ENCODE results near the gene MID1. TPM values are rescaled to one million over a fixed set of nuclear protein-coding genes. Genes with fewer than 3 reads are reported as not detected.

Gene MID1
- polyA plus RNA-seq, 2 of the 4 experiments (the other 2 are of a cell fraction) = 59.5 to 106 TPM

DNA sequence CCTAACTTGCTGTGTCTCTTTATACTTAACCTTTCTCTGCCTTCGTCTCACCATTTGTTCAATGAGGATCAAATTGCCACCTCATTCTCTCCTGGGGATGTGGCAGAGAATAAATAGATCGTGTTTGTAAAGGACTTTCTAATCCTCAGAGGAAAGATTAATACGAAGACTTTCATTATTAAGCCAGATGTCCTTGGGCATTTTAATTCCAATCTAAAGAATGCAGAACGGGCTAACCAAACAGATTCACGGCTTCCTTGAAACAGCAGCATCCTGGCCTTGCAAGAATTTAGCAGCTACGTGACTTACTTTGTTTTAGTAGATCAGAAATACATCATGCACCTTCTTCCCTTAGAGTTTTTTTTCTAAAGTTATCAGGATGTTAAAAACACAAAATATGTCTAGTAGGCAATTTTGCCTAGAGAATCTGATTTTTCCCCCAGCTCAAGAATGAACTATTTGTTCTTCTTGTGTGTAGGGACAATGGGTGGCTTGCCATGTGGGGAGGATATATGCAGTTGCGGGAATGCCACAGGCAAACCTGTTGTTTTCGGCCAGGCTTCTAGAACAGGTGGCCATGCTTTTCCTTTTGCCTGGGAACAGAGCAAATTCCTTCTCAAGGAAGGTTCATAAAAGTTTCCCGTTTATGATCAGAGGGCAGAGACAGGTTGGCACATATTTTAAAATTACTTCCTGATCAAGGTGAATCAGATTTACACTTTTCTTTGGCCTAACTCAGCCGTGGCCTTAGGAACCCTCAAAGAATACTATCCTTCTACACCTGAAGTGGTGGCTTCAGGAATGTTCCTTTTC, 3.0 kb downstream of the MID1 start:
- FAIRE-seq = peak; percentile 86
- H3K4me3 ChIP-seq = peak overlapping the region; percentile 68

DNA sequence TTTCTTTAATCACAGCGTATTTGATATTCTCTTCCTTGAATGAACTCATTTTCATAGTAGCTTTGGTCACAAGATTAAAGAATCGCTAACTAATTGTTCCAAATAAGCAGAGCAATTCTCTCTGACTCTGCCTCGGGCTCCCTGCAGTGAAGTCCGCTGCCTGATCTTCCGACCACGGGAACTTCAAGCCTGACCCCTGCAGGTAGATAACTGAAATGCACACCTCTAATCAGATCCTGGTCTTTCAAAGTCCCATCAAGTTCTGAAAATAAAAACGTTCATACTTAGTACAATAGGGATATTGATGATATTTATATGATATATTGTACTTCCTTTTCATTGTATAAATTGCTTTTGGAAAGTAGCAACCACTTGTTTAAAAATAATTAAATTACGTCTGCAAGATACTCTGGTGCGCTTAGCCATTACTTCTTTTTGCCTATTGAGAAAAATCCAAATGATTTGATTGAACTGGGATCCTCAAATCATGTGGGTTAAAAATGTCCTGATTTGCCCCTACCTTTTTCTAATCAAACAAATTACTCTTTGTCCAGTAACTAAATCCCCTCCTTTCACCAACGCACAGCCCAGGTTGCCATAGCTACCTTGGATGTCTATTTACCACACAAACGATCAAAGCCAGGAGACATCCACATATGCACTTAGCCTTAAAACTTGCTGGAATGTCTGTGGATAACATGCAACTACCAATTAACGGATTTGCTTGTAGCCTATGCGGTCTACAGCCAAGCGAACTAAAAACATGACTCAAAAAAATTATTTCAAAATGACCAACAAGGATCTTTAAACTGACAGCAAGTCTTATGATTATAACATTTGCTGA, 4.2 kb downstream of the MID1 start:
- Histone ChIP-seq H3K4me1 (peaks cover 44% of the 10 kb centered on the region), H3K4me2 (peak overlapping the region; percentile 96), H3K4me3 (peak overlapping the region; percentile 68), H3K9me3 (no peaks in the 10 kb centered on the region), H3K27ac (peak overlapping the region; percentile 76 to 95)
- peak; percentile 41 to 52; a peak in 3 of 6 replicates for ATAC-seq
- WGBS (ENCODE audit: missing lambda C conversion rate) = 8% methylated on average over 14 of the region's 14 CpGs
- ChIA-PET POLR2A (no interaction called here), CTCF (interaction anchor here (0.7 to 5.9 kb wide), 21 partner anchors 8 to 486 kb away, joined by 3 to 42 read pairs (median 3); no protein-coding TSS in a partner anchor)
- TF ChIP-seq RAD21 (conservative IDR thresholded peaks at IDR 0.05 in 1 of 2, IDR thresholded peaks at IDR 0.05 in 1 of 2) = peak; percentile 78
- TF ChIP-seq SMC3 (IDR thresholded peaks at IDR 0.05) = peak; percentile 64
- TF ChIP-seq, protein P1, sequence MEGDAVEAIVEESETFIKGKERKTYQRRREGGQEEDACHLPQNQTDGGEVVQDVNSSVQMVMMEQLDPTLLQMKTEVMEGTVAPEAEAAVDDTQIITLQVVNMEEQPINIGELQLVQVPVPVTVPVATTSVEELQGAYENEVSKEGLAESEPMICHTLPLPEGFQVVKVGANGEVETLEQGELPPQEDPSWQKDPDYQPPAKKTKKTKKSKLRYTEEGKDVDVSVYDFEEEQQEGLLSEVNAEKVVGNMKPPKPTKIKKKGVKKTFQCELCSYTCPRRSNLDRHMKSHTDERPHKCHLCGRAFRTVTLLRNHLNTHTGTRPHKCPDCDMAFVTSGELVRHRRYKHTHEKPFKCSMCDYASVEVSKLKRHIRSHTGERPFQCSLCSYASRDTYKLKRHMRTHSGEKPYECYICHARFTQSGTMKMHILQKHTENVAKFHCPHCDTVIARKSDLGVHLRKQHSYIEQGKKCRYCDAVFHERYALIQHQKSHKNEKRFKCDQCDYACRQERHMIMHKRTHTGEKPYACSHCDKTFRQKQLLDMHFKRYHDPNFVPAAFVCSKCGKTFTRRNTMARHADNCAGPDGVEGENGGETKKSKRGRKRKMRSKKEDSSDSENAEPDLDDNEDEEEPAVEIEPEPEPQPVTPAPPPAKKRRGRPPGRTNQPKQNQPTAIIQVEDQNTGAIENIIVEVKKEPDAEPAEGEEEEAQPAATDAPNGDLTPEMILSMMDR (IDR thresholded peaks at IDR 0.05) = peak; percentile 75
- TF ChIP-seq, protein P2, sequence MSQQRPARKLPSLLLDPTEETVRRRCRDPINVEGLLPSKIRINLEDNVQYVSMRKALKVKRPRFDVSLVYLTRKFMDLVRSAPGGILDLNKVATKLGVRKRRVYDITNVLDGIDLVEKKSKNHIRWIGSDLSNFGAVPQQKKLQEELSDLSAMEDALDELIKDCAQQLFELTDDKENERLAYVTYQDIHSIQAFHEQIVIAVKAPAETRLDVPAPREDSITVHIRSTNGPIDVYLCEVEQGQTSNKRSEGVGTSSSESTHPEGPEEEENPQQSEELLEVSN (IDR thresholded peaks at IDR 0.05; ENCODE audit: borderline replicate concordance, low read depth) = no peak
- TF ChIP-seq PHF8 (IDR thresholded peaks at IDR 0.05; ENCODE audit: borderline replicate concordance, low read depth) = no peak
- no peak for TF ChIP-seq ESRRA (IDR thresholded peaks at IDR 0.05; ENCODE audit: borderline replicate concordance, low read length)
- TF ChIP-seq CBX8 (IDR thresholded peaks at IDR 0.05) = no peak
- TF ChIP-seq, protein P3, sequence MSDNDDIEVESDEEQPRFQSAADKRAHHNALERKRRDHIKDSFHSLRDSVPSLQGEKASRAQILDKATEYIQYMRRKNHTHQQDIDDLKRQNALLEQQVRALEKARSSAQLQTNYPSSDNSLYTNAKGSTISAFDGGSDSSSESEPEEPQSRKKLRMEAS (IDR thresholded peaks at IDR 0.05) = no peak
- no peak for TF ChIP-seq ZSCAN20 (CRISPR knock-in tag; IDR thresholded peaks at IDR 0.05)
- peak in 1 of 2 experiments; percentile 43; a peak in 2 of 5 replicates for TF ChIP-seq JUN (IDR thresholded peaks at IDR 0.05)
- TF ChIP-seq HOXB13 (CRISPR knock-in tag; IDR thresholded peaks at IDR 0.05; ENCODE audit: low read depth) = no peak
- peak; percentile 99 for FAIRE-seq
- peak in 1 of 2 experiments; percentile 73 for DNase-seq (ENCODE audit: low read depth in 1 of 2, low spot score in 1 of 2)

More for the DNA sequence above, 3.0 kb downstream of the MID1 start:
- WGBS (ENCODE audit: missing lambda C conversion rate) = 4% methylated on average over 10 of the region's 10 CpGs
- peaks cover 49% of the 10 kb centered on the region for H3K4me1 ChIP-seq
- H3K27ac ChIP-seq = peak overlapping the region; percentile 76 to 95
- H3K4me2 ChIP-seq = peak overlapping the region; percentile 96
- CTCF ChIA-PET = interaction anchor here (0.9 to 5.9 kb wide), 10 partner anchors 9 to 428 kb away, joined by 3 to 42 read pairs (median 4); no protein-coding TSS in a partner anchor
- no peak for TF ChIP-seq BHLHE40 (IDR thresholded peaks at IDR 0.05; ENCODE audit: low read depth, low read length)
- peak; percentile 94 for TF ChIP-seq MAFK (IDR thresholded peaks at IDR 0.05; ENCODE audit: partially characterized antibody)
- ATAC-seq = no peak
- no peak for DNase-seq (ENCODE audit: low read depth in 1 of 2, low spot score in 1 of 2)
- H3K9me3 ChIP-seq = no peaks in the 10 kb centered on the region
- POLR2A ChIA-PET = no interaction called here

DNA sequence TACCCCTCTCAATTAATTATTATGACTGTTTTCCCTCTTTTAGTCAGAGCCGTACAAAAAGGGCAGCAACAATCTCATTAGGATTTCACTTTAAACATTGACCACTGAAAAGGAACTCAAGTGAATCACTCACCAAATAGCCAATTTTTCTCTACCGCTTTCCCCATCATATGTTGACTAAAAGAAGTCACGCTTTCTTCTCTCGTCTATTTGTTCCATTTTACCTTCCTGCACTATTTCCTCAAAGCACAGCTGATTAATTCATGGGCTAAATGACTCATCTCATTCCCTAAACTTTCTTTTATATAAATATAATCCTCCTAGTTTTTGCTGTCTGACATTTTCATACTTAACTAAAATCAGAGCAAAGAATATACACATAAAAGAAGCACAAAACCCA, 8.2 kb downstream of the MID1 start:
- WGBS (ENCODE audit: missing lambda C conversion rate) = 0% methylated on average over 4 of the region's 4 CpGs
- no peaks in the 10 kb centered on the region for H3K9me3 ChIP-seq
- FAIRE-seq (no peak), DNase-seq (ENCODE audit: low read depth in 1 of 2, low spot score in 1 of 2) (no peak), ATAC-seq (no peak)
- H3K4me2 ChIP-seq = peak overlapping the region; percentile 96
- H3K27ac ChIP-seq = peak overlapping the region; percentile 88 to 95
- peaks cover 71% of the 10 kb centered on the region for H3K4me1 ChIP-seq
- POLR2A ChIA-PET = no interaction called here
- H3K4me3 ChIP-seq = peak overlapping the region; percentile 32; the same call in 2 of the 3 replicates
- CTCF ChIA-PET = no interaction called here
- TF ChIP-seq RCOR1 (IDR thresholded peaks at IDR 0.05; ENCODE audit: low read depth, low read length) (no peak), KDM1A (IDR thresholded peaks at IDR 0.05; ENCODE audit: low read depth) (no peak), FOSL2 (IDR thresholded peaks at IDR 0.05) (peak; percentile 66), FOSL2 (CRISPR knock-in tag; IDR thresholded peaks at IDR 0.05) (peak; percentile 86), TP53 (CRISPR knock-in tag; IDR thresholded peaks at IDR 0.05) (no peak), FOXS1 (CRISPR knock-in tag; IDR thresholded peaks at IDR 0.05) (no peak), SREBF2 (IDR thresholded peaks at IDR 0.05) (no peak), JUNB (IDR thresholded peaks at IDR 0.05) (peak; percentile 55; the same call in 1 of the 2 replicates), CHD4 (IDR thresholded peaks at IDR 0.05; ENCODE audit: borderline replicate concordance) (no peak), GATA3 (IDR thresholded peaks at IDR 0.05; ENCODE audit: borderline replicate concordance) (0 out of 2 replicates have a peak, but pooled peaks have one; percentile 8)
- TF ChIP-seq, protein P4, sequence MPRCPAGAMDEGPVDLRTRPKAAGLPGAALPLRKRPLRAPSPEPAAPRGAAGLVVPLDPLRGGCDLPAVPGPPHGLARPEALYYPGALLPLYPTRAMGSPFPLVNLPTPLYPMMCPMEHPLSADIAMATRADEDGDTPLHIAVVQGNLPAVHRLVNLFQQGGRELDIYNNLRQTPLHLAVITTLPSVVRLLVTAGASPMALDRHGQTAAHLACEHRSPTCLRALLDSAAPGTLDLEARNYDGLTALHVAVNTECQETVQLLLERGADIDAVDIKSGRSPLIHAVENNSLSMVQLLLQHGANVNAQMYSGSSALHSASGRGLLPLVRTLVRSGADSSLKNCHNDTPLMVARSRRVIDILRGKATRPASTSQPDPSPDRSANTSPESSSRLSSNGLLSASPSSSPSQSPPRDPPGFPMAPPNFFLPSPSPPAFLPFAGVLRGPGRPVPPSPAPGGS (IDR thresholded peaks at IDR 0.05) = no peak
- TF ChIP-seq, protein P5, sequence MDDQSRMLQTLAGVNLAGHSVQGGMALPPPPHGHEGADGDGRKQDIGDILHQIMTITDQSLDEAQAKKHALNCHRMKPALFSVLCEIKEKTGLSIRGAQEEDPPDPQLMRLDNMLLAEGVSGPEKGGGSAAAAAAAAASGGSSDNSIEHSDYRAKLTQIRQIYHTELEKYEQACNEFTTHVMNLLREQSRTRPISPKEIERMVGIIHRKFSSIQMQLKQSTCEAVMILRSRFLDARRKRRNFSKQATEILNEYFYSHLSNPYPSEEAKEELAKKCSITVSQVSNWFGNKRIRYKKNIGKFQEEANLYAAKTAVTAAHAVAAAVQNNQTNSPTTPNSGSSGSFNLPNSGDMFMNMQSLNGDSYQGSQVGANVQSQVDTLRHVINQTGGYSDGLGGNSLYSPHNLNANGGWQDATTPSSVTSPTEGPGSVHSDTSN (IDR thresholded peaks at IDR 0.05) = no peak
